Measurements from ENCODE around the gene RBM44.
A peak's percentile ranks its signal among the peaks of the same experiment; 100 is the strongest.

The RBM44 gene

GRCh38 chr2:237879058-237879430 lies 80.5 kb downstream of the RBM44 start:
- peaks cover 15% of the 10 kb centered on the region for H3K4me1 Mint-ChIP-seq

DNA sequence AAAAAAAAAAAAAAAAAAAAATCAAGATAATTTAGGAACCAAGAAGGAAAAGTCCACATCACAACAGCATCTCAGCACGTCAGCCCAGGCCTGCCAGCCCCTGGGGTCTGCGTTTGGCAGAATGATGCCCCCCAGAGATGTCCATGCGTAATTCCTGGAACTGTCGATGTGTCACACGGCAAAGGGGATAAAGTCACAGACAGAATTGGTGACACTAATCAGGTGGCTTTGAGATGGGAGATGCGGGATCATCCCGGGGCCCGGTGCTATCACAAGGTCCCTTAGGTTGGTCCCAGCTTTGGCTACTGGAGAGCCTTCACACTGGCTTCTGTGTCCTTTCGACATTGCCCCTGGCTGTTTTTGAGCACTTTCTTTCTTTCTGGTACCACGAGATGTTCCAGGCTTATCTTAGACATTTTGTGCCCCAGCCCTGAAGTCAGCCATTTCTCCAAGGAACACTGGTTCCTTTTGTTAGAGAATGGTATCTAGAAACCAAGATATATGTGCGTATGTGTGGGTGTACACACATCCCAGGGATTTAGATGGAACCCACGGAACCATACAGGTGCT lies 81.5 kb downstream of the RBM44 start:
- H3K4me1 Mint-ChIP-seq, result peaks cover 23% of the 10 kb centered on the region
- H3K36me3 Mint-ChIP-seq (ENCODE audit: low read depth), result no peaks in the 10 kb centered on the region
- peaks cover 9% of the 10 kb centered on the region for H3K27me3 Mint-ChIP-seq (ENCODE audit: low read depth, poor library complexity)
- H3K27ac Mint-ChIP-seq, result no peak overlapping the region
- H3K4me3 Mint-ChIP-seq, result no peak overlapping the region
- TF ChIP-seq CTCF (IDR thresholded peaks at IDR 0.05), result no peak
- H3K9me3 Mint-ChIP-seq, result no peaks in the 10 kb centered on the region
- DNase-seq, result no peak

More at GRCh38 chr2:237879058-237879430, 80.5 kb downstream of the RBM44 start:
- H3K27ac Mint-ChIP-seq, result no peak overlapping the region
- H3K9me3 Mint-ChIP-seq, result no peaks in the 10 kb centered on the region
- no peaks in the 10 kb centered on the region for H3K36me3 Mint-ChIP-seq (ENCODE audit: low read depth)
- no peak overlapping the region for H3K4me3 Mint-ChIP-seq
- DNase-seq, result no peak
- H3K27me3 Mint-ChIP-seq (ENCODE audit: low read depth, poor library complexity), result peaks cover 12% of the 10 kb centered on the region
- no peak for TF ChIP-seq CTCF (IDR thresholded peaks at IDR 0.05)

- no peak for TF ChIP-seq CTCF (IDR thresholded peaks at IDR 0.05)
- peaks cover 40% of the 10 kb centered on the region for H3K4me1 Mint-ChIP-seq
- H3K27ac Mint-ChIP-seq, result no peak overlapping the region
- H3K27me3 Mint-ChIP-seq (ENCODE audit: low read depth, poor library complexity), result peaks cover 2% of the 10 kb centered on the region
- H3K9me3 Mint-ChIP-seq, result no peaks in the 10 kb centered on the region
- H3K36me3 Mint-ChIP-seq (ENCODE audit: low read depth), result no peaks in the 10 kb centered on the region
- DNase-seq, result no peak
- peak overlapping the region; percentile 47 for H3K4me3 Mint-ChIP-seq
Observed at GRCh38 chr2:237882510-237883481, 84.2 kb downstream of the RBM44 start.

DNA sequence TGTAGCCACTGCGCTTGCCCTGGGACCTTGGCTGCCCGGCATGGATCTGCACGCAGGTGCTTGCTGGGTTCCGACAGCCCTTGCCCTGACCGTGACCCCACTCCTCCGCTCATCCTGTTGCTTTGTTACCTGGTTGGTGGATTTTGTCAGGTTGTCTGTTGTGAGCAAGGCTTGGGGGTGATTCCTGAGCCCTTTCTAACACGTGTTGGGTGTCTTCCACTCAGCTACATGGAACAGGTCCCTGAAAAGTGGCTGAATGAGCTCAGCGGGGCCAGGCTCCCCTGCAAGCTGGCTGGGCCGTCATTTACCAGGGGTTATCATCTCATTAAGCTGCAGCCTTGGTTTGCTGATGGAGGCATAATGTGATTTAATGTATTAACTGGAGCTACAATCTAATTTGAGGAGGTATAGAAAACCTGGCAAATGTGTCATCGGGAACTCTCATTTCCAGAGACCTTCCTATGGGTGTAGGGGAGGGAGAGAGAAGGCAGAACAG lies 85.4 kb downstream of the RBM44 start:
- H3K27me3 Mint-ChIP-seq (ENCODE audit: low read depth, poor library complexity), result peaks cover 2% of the 10 kb centered on the region
- H3K9me3 Mint-ChIP-seq, result no peaks in the 10 kb centered on the region
- no peaks in the 10 kb centered on the region for H3K36me3 Mint-ChIP-seq (ENCODE audit: low read depth)
- H3K27ac Mint-ChIP-seq, result peak overlapping the region; percentile 74
- peaks cover 37% of the 10 kb centered on the region for H3K4me1 Mint-ChIP-seq
- TF ChIP-seq CTCF (IDR thresholded peaks at IDR 0.05), result no peak
- DNase-seq, result no peak
- H3K4me3 Mint-ChIP-seq, result no peak overlapping the region

GRCh38 chr2:237884681-237885080 lies 86.1 kb downstream of the RBM44 start:
- Mint-ChIP-seq H3K27me3 (ENCODE audit: low read depth, poor library complexity) (peaks cover 2% of the 10 kb centered on the region), H3K4me1 (peaks cover 37% of the 10 kb centered on the region), H3K27ac (no peak overlapping the region), H3K9me3 (no peaks in the 10 kb centered on the region), H3K4me3 (no peak overlapping the region), H3K36me3 (ENCODE audit: low read depth) (no peaks in the 10 kb centered on the region)
- no peak for DNase-seq
- no peak for TF ChIP-seq CTCF (IDR thresholded peaks at IDR 0.05)

Data from nephron progenitor cell (in vitro differentiated cells).